NOMO-1 treated with DMSO at 0.1 percent for 48 hours (cell line): ENCODE measurements around the gene POLR1A.

Experiments used
- DNase-seq: peaks from one replicate; lab custom pipeline; 2025; ENCODE audit not compliant: unreplicated experiment; lab: John Stamatoyannopoulos, UW

POLR1A gene

DNA sequence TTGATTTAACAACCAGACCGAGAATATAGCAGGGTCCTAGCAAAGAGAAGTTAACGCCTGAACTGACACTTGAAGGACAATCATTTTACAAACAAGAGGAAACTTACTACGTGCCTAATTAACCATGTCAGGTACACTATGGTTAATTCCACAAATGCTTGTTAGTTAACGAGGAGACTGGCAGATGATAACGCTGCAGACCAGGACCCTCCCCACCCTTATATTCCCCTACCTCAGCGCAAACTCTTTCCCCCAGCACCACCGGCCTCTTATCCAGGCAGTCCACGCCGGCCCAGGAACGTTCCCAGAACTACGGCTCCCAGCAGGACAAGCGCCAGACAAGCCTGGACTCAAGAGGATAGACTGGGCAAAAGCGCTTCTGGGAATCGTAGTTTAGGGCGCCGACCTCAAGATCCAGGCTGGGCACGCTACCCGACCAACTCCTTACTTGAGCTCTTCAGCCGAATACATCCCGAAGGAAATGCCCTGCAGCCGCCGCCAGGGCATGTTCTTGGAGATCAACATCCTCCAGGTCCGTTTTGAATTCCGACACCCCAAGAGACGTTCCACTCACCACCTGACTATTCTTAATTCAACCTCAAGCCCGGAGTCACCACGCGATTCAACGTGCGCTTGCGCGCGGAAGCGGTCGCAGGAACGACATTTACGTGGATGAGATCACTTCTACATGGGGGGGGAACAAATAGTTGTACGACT is at the start of gene POLR1A:
Gene POLR1A, minus strand, starts transcription at position 635 of the 717 bp plus-strand sequence. Its CDS starts 110 bp downstream, at position 525.
- DNase-seq: peak; percentile 91

DNA sequence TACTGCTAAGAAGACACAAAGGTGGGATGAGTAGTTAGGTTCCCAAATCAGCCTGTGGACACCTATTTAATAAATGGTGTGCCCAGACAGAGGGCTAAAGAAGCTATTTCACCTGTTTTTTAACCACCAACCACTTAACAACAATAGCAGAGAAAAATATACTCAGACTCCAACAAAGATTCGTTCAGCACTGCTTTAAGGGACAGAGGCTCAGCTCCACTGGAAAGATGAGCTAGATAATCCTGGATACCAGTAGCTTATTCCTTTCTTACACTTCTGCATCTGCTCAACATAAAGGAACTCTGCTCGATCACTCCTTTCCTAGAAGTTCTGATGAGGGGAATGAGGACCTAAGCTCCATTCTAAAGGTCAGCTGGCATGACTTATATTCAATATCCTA is 44.8 kb upstream of the POLR1A start:
- DNase-seq: no peak

DNA sequence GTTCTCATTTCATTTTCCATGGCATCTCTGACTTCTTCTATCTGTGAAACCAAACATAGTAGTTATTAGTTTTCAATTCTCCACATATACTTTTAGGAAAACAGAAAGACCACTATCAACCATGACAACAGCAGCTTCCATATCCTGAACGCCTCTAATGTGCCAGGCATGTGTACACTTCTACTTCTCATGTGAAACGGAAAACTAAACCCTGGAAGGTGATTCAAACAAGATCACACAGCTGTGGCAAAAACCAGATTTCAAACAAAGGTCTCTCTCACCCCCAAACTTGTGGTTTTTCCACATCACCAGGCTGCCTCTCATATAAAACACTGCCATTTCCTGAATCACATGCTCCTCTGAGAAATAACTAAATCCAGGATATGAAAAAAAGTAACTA is 42.1 kb upstream of the POLR1A start:
- no peak for DNase-seq

DNA sequence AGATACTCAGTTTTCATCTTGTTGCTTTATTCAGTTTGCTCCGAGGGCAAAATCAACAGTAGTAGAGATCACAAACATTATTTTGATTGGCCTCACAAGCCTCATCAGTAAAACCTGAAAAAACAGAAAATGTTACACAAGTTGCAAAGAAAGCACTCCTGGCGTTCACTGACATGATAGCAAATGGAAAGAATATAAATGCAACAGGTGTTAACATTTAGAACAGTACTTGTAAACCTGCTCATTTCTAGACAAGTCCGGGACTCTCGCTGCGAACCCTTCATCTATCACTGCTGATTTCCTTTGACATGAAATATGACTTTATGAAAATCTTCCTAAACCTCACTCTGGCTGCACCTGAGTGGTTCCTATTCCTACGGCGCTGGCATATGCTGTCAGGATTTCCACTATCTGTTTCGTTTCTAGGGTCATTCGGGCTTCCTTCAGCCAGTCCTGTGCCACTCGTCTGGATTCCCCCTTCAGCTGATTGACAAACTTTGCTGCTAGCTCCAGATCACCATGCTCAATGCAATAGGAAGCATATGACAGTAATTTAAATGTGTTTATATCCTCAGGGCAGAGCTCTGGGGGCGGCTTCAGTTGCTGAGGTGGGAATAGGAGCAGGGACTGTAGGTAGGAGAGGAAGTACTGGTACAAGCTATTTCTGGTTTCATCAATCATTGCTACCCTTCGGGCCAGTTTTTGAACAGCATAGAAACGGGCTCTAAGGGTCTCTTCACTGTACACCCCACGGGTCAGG is 38.4 kb upstream of the POLR1A start:
- no peak for DNase-seq

DNA sequence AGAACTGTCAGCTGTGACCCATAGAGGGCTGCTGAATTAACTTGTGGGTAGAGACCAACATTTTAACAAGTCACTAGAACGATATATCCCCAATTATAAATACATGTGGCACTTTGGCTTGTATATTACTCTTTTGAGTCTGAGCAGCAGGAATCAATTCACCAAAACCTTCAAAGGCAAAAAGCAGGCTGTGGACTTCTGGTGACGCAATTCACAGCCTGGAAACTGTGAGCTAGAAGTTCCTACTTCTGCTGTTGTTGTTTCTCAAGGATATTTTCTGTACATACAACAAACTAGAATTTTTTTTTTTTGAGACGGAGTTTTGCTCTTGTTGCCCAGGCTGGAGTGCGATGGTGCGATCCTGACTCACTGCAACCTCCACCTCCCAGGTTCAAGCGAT is 37.6 kb upstream of the POLR1A start:
- DNase-seq: peak; percentile 14

DNA sequence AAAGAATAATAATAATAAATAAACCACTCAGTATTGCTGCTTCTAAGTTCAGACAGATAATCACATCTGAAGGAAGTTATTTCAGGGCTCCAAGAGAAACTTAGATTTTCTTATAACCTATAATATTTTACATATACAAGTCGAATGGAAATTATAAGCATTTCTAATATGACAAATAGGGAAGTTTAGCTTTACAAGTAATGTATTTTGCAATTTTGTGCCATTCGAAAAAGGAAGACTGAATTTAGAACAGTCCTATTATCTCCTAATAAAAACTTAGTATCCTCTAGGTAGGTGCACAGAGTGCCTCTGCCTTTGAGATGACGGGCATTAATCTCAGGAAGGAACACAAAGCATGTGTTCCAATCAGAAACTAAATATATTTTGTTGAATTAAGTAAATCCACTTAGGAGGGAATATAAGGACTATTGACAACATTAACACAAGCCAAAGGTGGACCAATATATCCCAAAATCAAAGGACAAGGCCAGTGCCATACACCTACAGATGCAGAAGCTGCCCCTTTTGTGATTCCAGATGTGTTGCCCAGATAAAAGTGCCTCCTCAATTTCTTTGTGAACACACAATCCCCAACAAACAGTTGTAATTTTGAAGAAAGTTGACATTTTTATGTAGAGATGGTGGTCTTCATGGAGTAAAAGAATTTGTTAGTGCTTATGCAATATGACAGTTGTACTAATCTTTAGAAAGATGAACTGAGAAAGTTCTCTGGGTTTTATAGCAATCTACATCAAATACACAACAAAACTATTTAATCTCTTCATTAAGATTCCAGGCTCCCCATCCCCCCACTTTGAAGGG is 37.0 kb upstream of the POLR1A start:
- peak; percentile 45 for DNase-seq

DNA sequence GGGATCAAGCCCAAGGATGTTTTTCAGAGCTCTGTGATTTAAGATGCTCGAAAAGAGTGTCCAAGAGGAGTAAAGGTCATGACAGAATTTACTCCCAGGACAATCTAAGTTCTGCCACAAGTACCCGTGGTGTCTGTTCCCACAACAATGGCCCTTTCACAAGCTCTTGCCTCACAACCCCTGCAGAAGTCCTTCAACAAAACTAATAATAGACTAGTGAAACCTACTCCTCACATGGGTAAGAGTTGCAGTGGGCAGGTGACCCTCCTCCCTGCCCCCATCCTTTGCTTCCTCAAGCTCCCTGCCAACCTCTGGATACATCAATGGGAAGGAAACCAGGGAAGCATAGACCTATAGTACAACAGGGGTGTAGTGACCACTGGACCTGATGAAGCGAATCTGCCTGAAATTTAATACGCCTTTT is 35.3 kb upstream of the POLR1A start:
- peak; percentile 8 for DNase-seq

DNA sequence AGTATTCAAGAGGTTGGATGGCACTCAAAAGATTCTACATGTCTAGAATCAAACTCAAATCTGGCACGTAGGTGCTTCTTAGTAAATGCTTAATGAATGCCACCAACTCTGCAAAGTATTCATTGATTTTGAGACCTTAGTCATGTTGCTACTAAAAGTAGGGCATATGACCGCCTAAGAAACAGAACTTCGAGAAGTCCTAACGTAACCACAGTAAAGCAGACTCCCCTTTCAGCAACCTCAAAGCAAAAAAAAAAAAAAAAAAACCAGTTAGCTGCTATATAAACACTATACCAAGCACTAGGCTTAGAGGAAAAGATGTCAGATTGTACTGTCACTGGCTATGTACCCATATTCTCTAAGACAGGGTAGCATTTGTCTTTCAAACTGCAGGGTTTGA is 34.3 kb upstream of the POLR1A start:
- DNase-seq: no peak

DNA sequence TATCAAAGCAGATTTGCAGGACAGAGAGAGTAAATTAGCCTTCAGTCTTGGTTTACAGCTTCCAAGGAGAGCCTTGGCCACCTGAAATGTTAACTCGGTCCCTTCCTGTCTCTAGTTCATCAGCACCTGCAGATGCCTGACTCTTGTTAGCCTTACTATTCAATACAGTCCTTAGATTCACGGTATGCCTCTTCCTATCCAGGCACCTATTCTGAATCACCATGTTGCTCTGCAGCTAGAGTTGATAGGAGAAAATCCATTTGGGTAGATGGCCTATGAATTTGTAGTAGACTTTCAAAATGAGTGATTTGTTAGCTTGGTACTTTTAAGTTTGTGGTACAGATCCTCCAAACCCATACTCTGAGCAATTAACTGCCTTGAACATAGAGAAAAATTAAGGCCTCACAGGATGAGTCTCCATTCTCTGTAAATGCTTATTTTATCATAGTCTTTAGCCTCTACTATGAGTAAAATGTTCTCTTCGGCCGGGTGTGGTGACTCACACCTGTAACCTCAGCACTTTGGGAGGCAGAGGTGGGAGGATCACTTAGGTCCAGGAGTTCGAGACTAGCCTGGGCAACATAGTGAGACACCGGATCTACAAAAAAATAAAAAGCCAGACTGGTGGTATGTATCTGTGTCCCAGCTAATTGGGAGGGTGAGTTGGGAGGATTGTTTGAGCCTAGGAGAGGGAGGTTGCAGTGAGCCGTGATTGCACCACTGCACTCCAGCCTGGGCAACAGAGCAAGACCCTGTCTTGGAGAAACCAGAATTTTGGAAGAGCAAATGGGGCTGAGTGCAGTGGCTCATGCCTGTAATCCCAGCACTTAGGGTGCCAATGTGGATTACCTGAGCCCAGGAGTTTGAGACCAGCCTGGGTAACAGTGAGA is 33.3 kb upstream of the POLR1A start:
- no peak for DNase-seq

DNA sequence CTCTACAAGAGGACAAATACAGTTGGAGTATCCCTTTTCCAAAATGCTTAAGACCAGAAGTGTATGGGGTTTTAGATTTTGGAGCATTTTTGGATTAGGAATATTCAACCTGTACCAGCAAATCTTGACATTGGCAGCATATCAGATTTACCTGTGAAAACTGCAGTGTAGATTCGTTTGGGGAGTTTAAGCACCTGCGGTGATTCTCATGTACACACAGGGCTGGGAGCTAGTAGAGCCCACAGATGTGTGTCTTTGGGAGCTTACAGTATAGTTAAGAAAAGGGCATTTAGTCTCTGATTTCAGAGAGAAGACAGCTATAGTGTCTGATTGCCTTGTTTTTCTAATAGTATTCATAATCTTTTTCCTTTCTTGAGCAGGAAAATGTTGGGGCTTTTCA is 30.5 kb upstream of the POLR1A start:
- DNase-seq: no peak

DNA sequence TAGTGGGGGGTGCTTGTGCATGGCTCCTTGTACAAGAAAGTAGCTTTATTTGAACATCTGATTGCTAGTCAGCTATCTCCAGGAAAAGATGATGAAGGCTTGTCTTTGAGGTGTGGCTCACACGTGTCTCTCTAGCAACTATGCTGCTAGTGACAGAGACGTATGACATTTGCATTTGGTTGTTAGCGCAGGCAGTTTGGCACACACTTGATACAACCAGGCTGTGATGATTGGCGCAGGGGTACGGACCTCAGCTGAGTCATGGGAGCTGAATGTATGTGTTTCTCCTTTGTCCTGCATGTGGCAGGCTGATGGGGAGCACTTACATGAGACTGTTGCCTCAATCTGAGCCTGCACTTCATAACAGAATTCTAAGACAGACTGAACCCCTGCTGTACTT is 30.0 kb upstream of the POLR1A start:
- no peak for DNase-seq

DNA sequence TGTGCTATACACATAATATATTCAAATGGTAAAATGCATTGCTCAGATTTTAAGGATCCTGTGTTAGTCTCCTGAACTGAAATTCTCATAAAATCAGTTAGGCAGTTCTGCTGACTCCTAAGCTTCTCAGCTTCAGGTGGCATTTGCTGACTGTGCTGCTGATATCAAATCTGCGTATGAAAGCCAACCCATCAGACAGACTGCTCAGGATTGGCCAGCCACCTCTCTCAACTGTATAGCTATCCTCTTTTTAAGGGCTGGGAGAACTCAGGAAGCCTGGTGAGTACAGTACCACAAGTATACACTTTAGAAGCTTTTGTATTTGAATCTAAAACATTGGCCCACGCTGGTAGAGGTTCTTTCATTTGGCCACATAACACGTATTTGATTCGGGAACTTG is 29.0 kb upstream of the POLR1A start:
- no peak for DNase-seq

DNA sequence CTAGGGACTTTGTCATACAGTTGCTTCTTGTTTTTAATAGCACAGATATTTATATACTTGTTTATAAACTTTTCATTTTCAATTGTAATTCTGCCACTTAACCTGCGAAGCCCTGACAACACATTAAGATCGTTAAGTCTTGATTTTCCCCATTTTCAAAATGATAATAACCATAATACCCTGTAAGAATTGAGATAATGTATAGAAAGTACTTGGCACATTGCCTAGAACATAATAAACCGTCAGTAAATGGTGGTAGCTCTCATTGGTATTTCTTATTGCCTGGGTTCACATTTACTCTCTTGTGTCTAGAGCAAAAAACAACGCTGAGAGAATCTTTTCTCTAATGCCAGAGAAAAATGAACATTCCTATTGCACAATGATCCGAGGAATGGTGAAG is 19.0 kb upstream of the POLR1A start:
- DNase-seq: no peak

DNA sequence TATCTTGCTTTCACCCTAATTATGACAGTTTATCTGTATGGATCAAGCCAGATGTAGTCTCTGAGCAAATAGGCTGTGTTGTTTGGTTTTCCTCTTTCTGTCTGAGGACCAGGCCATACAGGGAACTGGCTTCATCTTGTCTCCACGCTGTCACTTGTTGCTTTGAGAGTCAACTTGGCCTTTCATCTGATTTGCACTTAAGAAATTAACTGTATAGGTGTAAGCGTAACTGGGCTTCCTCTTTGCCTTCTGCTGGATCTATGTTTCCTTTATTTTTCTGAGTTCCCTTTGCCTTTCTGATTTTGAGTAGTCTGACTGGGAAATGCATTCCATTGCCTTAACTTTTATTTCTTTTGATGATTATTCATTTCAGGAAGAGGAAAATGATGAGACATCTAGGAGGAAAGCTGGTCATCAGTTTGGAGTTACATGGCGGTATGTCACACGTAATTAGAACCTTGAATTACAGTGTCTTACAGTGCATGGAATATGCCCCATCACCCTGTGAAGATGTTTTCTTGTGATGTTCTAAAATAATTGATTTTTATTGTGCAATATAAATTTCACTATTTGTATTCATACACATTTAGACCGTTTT is 17.7 kb upstream of the POLR1A start:
- no peak for DNase-seq

DNA sequence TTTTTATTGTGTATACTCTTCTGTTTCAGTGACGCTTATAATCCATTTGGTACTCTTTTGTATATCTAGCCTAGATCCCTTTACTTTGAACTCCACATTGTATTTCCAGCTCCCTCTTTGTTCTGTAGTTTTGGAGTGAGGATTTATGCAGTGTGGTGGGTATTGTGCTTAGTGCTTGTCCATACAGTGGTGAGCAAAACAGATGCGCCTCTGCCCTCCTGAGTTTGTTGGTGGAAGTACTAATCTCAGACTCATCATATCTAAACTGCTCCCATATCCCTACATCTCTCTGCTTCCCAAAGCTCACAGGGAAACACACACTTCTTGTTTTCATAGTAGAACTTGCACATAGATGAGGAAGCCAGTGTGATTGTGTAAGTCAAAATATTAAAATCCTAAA is 12.4 kb upstream of the POLR1A start:
- no peak for DNase-seq

DNA sequence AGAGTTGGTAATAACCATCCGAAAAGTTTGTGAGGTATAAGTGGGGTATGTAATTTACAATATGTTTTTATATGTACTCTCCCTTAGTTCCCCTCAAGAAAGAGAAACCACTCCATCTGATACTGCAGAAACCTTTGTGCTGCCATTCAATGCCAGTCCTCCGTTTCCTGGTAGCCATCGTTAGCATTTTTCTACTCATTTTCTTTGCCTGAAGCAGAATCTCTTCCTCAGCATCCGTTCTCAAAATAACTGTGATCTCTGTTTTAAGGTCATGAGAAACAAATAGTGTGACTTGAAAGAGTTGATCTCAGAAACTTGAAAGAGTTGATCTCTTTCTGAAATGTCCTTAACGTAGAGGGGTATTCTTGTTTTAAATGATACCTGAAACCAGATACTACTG is 1.3 kb upstream of the POLR1A start:
- DNase-seq: no peak

DNA sequence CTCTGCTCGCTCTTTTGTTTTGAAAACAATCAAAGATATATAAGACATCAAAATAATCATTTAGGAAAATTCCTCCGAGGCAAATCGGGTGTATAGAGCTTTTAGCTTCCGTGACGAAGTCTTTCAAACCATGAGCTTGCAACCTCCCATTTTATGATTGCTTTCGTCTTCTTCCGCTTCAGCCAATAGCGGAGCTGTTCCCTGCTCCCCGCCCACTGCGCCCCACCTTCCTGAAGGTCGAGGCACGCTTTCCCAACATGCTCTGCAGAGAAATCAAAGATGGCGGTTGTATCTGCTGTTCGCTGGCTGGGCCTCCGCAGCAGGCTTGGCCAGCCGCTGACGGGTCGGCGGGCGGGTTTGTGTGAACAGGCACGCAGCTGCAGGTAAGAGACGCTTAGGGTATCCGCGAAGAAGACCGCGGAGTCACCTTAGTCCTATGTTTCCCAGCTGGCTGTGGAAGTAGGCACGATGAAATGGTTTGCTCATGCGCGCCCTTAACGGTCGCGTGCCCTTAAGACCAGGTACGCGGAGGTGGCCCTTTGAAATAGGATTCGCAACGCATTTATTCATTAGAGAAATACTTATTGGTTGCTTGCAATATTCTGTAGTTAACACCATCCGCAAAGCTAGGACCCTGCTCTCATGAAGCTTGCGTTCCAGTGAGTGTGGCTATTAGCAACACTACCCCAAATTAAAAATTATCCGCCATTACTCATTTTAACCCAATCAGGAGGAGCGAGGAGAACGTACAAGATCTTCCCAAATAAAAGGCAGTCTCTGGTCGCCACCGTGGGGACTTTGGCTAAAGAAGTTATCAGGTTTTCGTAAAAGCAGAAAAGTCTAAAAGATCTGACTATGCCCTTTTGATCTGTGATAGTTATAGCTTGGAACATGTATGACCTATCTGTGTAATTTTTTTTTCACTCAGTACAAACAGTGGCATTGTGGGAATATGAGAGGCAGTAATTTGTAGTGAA is 571 bp upstream of the POLR1A start, which contains the start of gene PTCD3:
Gene PTCD3, plus strand, starts transcription at position 267 of the 977 bp plus-strand sequence. Its CDS starts 13 bp downstream, at position 280.
- peak; percentile 97 for DNase-seq

DNA sequence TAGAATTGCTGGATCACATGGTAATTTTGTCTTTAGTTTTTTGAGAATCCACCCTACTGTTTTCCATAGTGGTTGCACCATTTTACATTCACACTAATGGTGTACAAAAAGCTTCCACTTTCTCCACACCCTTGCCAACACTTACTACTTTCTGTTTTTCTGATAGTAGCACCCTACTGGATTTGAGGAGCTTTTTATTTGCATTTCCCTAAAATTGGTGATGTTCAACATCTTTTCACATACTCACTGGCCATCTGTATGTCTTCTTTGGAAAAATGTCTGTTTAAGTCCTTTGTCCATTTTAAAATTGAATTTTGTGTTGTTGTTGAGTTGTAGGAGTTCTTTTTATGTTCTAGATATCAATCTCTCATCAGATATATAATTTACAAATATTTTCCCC is 3.5 kb downstream of the POLR1A start:
- DNase-seq: no peak

DNA sequence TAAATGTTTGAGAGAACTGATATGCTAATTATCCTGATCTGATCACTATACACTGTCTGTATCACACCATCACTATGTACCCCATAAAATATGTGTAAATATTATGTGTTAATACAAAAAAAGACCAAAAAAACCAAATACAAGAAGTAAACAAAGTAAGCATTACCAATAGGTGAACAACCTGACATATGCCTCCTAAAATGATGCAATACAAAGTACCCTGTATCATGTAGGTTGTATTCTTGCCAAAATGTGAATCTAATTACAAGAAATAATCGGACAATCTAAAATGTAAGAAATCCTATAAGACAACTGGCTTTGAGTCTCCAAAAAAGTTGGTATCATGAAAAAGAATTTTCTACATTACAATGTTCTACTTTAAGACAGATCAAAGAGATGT is 7.8 kb downstream of the POLR1A start:
- DNase-seq: no peak
